ENCODE results near the gene CDC34. TPM values are rescaled to one million over a fixed set of nuclear protein-coding genes. Genes with fewer than 3 reads are reported as not detected.

The CDC34 gene
- total RNA-seq, 1 experiment from 2014 or later: 87.4 TPM

DNA sequence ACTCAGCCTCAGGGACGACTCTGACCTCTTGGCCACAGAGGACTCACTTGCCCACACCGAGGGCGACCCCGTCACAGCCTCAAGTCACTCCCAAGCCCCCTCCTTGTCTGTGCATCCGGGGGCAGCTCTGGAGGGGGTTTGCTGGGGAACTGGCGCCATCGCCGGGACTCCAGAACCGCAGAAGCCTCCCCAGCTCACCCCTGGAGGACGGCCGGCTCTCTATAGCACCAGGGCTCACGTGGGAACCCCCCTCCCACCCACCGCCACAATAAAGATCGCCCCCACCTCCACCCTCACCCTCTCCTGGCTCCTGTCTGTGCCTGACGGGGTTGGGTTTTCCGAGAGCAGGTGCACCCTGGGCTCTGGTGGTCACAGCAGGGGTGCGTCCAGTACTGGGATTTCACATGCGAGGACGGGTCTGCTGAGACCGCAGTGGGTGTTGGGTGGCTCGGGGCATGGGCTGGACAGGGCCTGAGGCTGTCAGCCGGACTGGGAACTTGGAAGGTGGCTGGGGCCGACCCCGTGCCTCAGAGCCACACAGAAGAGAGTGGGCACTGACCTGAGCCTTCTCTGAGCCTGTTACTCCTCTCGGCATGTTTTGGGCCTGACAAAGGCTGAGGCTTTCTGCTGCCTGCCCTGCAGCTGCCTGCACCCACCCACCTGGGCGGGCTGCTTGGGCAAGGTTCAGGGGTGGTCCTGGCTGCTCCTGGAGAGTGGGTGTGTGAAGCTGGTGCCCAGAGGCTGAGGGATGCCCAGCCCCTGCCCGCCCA lies 51.8 kb downstream of the CDC34 start:
- peaks cover 26% of the 10 kb centered on the region for H3K79me2 ChIP-seq (ENCODE audit: insufficient read depth, low read length)
- H3K4me2 ChIP-seq (ENCODE audit: low read length): no peak overlapping the region
- 0 out of 2 replicates have a peak, but pooled peaks have one; percentile 1 for ATAC-seq
- H4K20me1 ChIP-seq (ENCODE audit: insufficient read depth): no peaks in the 10 kb centered on the region
- peaks cover 5 to 12% of the 10 kb centered on the region in 2 experiments; a peak in 3 of 4 replicates for H3K4me1 ChIP-seq (ENCODE audit: control insufficient read depth in 1 of 2, insufficient read depth in 2 of 2, low read length in 2 of 2)
- intact Hi-C loops (cut with micrococcal nuclease): no loop called here
- no peaks in the 10 kb centered on the region for H3K27me3 ChIP-seq (ENCODE audit: insufficient read depth, low read length)
- TF ChIP-seq POLR2A (IDR thresholded peaks at IDR 0.05; ENCODE audit: borderline replicate concordance, extremely low read depth, insufficient read depth, insufficient read length): no peak
- no peak for TF ChIP-seq SP1 (IDR thresholded peaks at IDR 0.05; ENCODE audit: low read depth)
- TF ChIP-seq, protein P1, sequence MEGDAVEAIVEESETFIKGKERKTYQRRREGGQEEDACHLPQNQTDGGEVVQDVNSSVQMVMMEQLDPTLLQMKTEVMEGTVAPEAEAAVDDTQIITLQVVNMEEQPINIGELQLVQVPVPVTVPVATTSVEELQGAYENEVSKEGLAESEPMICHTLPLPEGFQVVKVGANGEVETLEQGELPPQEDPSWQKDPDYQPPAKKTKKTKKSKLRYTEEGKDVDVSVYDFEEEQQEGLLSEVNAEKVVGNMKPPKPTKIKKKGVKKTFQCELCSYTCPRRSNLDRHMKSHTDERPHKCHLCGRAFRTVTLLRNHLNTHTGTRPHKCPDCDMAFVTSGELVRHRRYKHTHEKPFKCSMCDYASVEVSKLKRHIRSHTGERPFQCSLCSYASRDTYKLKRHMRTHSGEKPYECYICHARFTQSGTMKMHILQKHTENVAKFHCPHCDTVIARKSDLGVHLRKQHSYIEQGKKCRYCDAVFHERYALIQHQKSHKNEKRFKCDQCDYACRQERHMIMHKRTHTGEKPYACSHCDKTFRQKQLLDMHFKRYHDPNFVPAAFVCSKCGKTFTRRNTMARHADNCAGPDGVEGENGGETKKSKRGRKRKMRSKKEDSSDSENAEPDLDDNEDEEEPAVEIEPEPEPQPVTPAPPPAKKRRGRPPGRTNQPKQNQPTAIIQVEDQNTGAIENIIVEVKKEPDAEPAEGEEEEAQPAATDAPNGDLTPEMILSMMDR (IDR thresholded peaks at IDR 0.05 in 2 of 3, conservative IDR thresholded peaks at IDR 0.05 in 1 of 3; ENCODE audit: borderline replicate concordance in 1 of 3, insufficient read depth in 1 of 3, low read depth in 2 of 3, low read length in 2 of 3): no peak
- TF ChIP-seq YY1 (IDR thresholded peaks at IDR 0.05; ENCODE audit: extremely low read depth, insufficient replicate concordance, low read depth, low read length): no peak
- no peak for TF ChIP-seq POLR2AphosphoS5 (IDR thresholded peaks at IDR 0.05; ENCODE audit: low read depth, low read length)
- no peak for TF ChIP-seq MAX (IDR thresholded peaks at IDR 0.05)
- no peak for TF ChIP-seq ZFX (IDR thresholded peaks at IDR 0.05)
- no peak for TF ChIP-seq ELF1 (IDR thresholded peaks at IDR 0.05; ENCODE audit: borderline replicate concordance, low read depth)
- TF ChIP-seq CBX3 (IDR thresholded peaks at IDR 0.05; ENCODE audit: low read depth): no peak
- TF ChIP-seq SRF (IDR thresholded peaks at IDR 0.05; ENCODE audit: low read depth): no peak
- TF ChIP-seq, protein P2, sequence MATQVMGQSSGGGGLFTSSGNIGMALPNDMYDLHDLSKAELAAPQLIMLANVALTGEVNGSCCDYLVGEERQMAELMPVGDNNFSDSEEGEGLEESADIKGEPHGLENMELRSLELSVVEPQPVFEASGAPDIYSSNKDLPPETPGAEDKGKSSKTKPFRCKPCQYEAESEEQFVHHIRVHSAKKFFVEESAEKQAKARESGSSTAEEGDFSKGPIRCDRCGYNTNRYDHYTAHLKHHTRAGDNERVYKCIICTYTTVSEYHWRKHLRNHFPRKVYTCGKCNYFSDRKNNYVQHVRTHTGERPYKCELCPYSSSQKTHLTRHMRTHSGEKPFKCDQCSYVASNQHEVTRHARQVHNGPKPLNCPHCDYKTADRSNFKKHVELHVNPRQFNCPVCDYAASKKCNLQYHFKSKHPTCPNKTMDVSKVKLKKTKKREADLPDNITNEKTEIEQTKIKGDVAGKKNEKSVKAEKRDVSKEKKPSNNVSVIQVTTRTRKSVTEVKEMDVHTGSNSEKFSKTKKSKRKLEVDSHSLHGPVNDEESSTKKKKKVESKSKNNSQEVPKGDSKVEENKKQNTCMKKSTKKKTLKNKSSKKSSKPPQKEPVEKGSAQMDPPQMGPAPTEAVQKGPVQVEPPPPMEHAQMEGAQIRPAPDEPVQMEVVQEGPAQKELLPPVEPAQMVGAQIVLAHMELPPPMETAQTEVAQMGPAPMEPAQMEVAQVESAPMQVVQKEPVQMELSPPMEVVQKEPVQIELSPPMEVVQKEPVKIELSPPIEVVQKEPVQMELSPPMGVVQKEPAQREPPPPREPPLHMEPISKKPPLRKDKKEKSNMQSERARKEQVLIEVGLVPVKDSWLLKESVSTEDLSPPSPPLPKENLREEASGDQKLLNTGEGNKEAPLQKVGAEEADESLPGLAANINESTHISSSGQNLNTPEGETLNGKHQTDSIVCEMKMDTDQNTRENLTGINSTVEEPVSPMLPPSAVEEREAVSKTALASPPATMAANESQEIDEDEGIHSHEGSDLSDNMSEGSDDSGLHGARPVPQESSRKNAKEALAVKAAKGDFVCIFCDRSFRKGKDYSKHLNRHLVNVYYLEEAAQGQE (IDR thresholded peaks at IDR 0.05; ENCODE audit: low read depth): no peak
- no peak for TF ChIP-seq SIN3A (IDR thresholded peaks at IDR 0.05; ENCODE audit: low read depth)
- POLR2A ChIA-PET: no interaction called here
- H3K9me3 ChIP-seq (ENCODE audit: control insufficient read depth in 1 of 2, insufficient read depth in 1 of 2, low read depth in 1 of 2, low read length in 2 of 2): no peaks in the 10 kb centered on the region
- H3K36me3 ChIP-seq (ENCODE audit: control insufficient read depth in 1 of 2, insufficient read depth in 2 of 2, low read length in 2 of 2): peaks cover 15 to 24% of the 10 kb centered on the region in 2 experiments
- H3K27ac ChIP-seq (ENCODE audit: low read depth, low read length): peak overlapping the region; percentile 26; the same call in 1 of the 2 replicates
- H3K9ac ChIP-seq (ENCODE audit: low read length): no peak overlapping the region
- no peak for DNase-seq (ENCODE audit: low read depth, low spot score)
- CTCF ChIA-PET: interaction anchor here (1.0 kb wide), 1 partner anchor 9 kb away, joined by 3 read pairs; no protein-coding TSS in a partner anchor
- RAD21 ChIA-PET (ENCODE audit: low non-redundant PET in 1 of 2, low total read pairs in 2 of 2, uncharacterized antibody in 2 of 2, unreplicated experiment in 2 of 2): no interaction called here
- no peaks in the 10 kb centered on the region for H3K9me2 ChIP-seq (ENCODE audit: insufficient read depth)
- H3K4me3 ChIP-seq (replicated peaks in 1 of 2; ENCODE audit: low read depth in 1 of 2, low read length in 2 of 2): no peak overlapping the region
- BruUV-seq (replicated peaks): no TSS peak
- H2AFZ ChIP-seq (ENCODE audit: low read depth, low read length, poor library complexity, severe bottlenecking): no peak overlapping the region
